Measurements from ENCODE around the gene PEPD. TPM values are rescaled to one million over a fixed set of nuclear protein-coding genes. Genes with fewer than 3 reads are reported as not detected.

The PEPD gene
- polyA plus RNA-seq, 1 donor from 2014 or later = 43.9 TPM

GRCh38 chr19:33471111-33471996, 50.2 kb downstream of the PEPD start:
- Histone ChIP-seq H3K9ac (ENCODE audit: low read length) (no peak overlapping the region), H3K4me3 (ENCODE audit: low read length) (no peak overlapping the region), H3K36me3 (ENCODE audit: insufficient read depth, low read length) (no peaks in the 10 kb centered on the region), H3K79me2 (replicated peaks; ENCODE audit: insufficient read depth, low read length) (no peaks in the 10 kb centered on the region), H3K27ac (ENCODE audit: low read length) (no peak overlapping the region), H2AFZ (ENCODE audit: low read depth, low read length) (no peak overlapping the region), H3F3A (ENCODE audit: insufficient read depth, low read length, poor library complexity, severe bottlenecking) (no peaks in the 10 kb centered on the region), H3K9me3 (ENCODE audit: low read length) (no peaks in the 10 kb centered on the region), H3K4me2 (ENCODE audit: low read length) (no peak overlapping the region), H4K20me1 (ENCODE audit: insufficient read depth) (no peaks in the 10 kb centered on the region), H3K27me3 (ENCODE audit: insufficient read depth, low read depth, low read length) (no peaks in the 10 kb centered on the region), H3K9me2 (ENCODE audit: insufficient read depth, low read length) (no peaks in the 10 kb centered on the region)
- no peak for TF ChIP-seq SMC3 (conservative IDR thresholded peaks at IDR 0.05; ENCODE audit: poor library complexity)
- TF ChIP-seq, protein P1, sequence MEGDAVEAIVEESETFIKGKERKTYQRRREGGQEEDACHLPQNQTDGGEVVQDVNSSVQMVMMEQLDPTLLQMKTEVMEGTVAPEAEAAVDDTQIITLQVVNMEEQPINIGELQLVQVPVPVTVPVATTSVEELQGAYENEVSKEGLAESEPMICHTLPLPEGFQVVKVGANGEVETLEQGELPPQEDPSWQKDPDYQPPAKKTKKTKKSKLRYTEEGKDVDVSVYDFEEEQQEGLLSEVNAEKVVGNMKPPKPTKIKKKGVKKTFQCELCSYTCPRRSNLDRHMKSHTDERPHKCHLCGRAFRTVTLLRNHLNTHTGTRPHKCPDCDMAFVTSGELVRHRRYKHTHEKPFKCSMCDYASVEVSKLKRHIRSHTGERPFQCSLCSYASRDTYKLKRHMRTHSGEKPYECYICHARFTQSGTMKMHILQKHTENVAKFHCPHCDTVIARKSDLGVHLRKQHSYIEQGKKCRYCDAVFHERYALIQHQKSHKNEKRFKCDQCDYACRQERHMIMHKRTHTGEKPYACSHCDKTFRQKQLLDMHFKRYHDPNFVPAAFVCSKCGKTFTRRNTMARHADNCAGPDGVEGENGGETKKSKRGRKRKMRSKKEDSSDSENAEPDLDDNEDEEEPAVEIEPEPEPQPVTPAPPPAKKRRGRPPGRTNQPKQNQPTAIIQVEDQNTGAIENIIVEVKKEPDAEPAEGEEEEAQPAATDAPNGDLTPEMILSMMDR (IDR thresholded peaks at IDR 0.05; ENCODE audit: poor library complexity, severe bottlenecking) = no peak
- no peak for TF ChIP-seq EP300 (conservative IDR thresholded peaks at IDR 0.05; ENCODE audit: poor library complexity, severe bottlenecking)
- no peak for TF ChIP-seq RAD21 (conservative IDR thresholded peaks at IDR 0.05)
- TF ChIP-seq POLR2AphosphoS5 (IDR thresholded peaks at IDR 0.05) = no peak
- no peak for TF ChIP-seq REST (IDR thresholded peaks at IDR 0.05; ENCODE audit: borderline replicate concordance)
- TF ChIP-seq EZH2 (IDR thresholded peaks at IDR 0.05; ENCODE audit: borderline replicate concordance, insufficient read depth, low read length, poor library complexity, severe bottlenecking) = no peak
- no peak for TF ChIP-seq MXI1 (conservative IDR thresholded peaks at IDR 0.05; ENCODE audit: poor library complexity, severe bottlenecking)
- TF ChIP-seq TAF1 (IDR thresholded peaks at IDR 0.05; ENCODE audit: low read depth) = no peak

DNA sequence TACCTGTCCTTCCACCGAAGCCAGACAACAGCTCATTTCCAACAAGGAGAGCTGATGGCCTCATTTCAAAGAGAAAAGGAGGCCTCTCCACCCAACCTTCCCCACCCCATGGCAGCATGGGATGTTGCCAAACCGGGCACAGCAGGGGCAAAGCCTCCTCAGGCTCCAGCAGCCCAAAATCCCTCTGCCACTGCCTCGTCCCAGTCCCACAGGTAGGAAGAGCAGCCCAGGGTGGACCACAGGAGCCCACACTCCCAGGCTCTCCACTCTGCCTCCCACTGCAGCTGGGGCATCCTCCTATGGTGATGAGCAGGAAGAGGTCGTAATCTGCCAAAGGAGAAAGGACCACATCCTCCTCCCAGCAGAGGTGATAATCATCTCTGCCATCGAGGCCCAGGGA, 50.9 kb downstream of the PEPD start:
- H2AFZ ChIP-seq (ENCODE audit: low read depth, low read length) = no peak overlapping the region
- H3K9me2 ChIP-seq (ENCODE audit: insufficient read depth, low read length) = no peaks in the 10 kb centered on the region
- H3F3A ChIP-seq (ENCODE audit: insufficient read depth, low read length, poor library complexity, severe bottlenecking) = no peaks in the 10 kb centered on the region
- no peaks in the 10 kb centered on the region for H3K79me2 ChIP-seq (replicated peaks; ENCODE audit: insufficient read depth, low read length)
- no peaks in the 10 kb centered on the region for H3K36me3 ChIP-seq (ENCODE audit: insufficient read depth, low read length)
- no peak overlapping the region for H3K4me2 ChIP-seq (ENCODE audit: low read length)
- no peak overlapping the region for H3K4me3 ChIP-seq (ENCODE audit: low read length)
- no peaks in the 10 kb centered on the region for H3K9me3 ChIP-seq (ENCODE audit: low read length)
- H4K20me1 ChIP-seq (ENCODE audit: insufficient read depth) = no peaks in the 10 kb centered on the region
- TF ChIP-seq POLR2AphosphoS5 (IDR thresholded peaks at IDR 0.05) = no peak
- TF ChIP-seq EZH2 (IDR thresholded peaks at IDR 0.05; ENCODE audit: borderline replicate concordance, insufficient read depth, low read length, poor library complexity, severe bottlenecking) = no peak
- no peak for TF ChIP-seq RAD21 (conservative IDR thresholded peaks at IDR 0.05)
- no peak for TF ChIP-seq TAF1 (IDR thresholded peaks at IDR 0.05; ENCODE audit: low read depth)
- TF ChIP-seq, protein P1 (IDR thresholded peaks at IDR 0.05; ENCODE audit: poor library complexity, severe bottlenecking) = no peak
- no peak for TF ChIP-seq REST (IDR thresholded peaks at IDR 0.05; ENCODE audit: borderline replicate concordance)
- TF ChIP-seq MXI1 (conservative IDR thresholded peaks at IDR 0.05; ENCODE audit: poor library complexity, severe bottlenecking) = no peak
- no peak overlapping the region for H3K9ac ChIP-seq (ENCODE audit: low read length)
- H3K27ac ChIP-seq (ENCODE audit: low read length) = no peak overlapping the region
- no peaks in the 10 kb centered on the region for H3K27me3 ChIP-seq (ENCODE audit: insufficient read depth, low read depth, low read length)
